Activated T-cell treated with anti-CD3 and anti-CD28 coated beads, Interleukin-2, amount 50 U/mL, for 1 hour (primary cell): ENCODE data around the gene CTDSP2.
"Not testable (repeated sequence)": the region's sequence is repeated elsewhere in the genome, so short reads cannot be mapped to it uniquely, and the experiment has no call there.

ENCODE experiments used
- DNase-seq: peaks from one replicate; pipeline ENCODE4 v3.0.0-alpha.2; 2020

CTDSP2 gene

DNA sequence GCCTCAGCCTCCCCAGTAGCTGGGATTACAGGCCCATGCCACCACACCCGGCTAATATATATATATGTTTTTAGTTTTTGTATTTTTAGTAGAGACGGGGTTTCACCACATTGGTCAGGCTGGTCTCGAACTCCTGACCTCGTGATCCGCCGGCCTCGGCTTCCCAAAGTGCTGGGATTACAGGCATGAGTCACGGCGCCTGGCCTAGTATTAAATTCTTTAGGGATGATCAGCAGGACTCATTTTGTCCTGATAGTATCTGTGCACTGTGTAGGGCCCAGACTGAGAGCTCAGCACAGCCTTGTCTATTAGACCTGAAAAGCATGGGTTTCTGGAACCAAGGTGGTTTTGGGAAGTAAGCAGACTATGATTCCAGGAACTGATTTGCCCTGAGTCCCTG lies 34.5 kb upstream of the CTDSP2 start:
- not testable (repeated sequence) for DNase-seq

DNA sequence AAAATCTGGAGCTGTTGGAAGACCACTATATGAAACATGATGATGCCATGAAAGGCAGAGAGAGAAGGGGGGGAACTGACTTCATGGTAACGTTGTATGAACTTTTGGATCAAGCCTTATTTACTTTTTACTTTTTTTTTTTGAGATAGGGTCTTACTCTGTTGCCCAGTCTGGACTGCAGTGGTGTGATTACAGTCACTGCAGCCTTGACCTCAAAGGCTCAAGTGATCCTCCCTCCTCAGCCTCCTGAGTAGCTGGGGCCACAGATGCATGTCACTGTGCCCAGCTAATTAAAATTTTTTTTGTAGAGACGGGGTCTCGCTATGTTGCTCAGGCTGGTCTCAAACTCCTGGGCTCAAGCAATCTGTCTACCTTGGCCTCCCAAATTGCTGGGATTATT lies 31.3 kb upstream of the CTDSP2 start:
- no peak for DNase-seq

DNA sequence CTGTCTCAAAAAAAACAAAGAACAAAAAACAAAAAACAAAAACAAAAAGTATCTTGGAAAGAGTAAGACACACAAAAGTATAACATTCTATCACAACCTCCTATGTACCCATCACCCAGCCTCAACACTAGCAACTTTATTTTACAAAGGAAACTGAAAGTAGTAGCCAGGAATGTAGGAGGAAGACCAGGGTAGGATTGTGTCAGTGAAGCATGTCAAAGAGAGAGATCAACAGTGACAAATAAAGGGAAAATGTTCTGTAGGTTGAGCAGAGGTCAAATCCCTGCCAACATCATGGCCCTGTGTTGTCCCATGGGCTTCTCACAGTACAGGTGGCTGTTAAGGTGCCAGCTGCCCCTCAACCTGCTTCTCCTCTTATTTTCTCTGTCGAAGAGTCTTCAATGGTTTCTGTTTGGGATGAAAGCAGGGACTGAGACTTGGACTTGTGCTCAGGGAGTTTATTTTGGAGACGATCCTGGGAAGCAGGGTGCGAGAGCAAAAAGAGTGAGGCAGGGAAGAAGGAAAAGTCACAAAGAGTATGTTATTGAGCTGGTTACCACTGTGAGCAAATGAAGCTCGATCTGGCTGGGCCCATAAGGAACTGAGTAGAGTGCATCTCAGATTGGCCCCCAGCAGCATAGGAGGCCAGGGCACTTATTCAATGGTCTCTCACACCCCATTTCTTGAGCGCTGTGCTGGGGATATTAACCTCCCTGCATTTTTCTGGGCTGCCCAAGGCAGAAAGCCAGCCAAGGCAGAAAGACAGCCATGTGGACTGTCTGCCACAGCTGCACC lies 29.4 kb upstream of the CTDSP2 start:
- no peak for DNase-seq

DNA sequence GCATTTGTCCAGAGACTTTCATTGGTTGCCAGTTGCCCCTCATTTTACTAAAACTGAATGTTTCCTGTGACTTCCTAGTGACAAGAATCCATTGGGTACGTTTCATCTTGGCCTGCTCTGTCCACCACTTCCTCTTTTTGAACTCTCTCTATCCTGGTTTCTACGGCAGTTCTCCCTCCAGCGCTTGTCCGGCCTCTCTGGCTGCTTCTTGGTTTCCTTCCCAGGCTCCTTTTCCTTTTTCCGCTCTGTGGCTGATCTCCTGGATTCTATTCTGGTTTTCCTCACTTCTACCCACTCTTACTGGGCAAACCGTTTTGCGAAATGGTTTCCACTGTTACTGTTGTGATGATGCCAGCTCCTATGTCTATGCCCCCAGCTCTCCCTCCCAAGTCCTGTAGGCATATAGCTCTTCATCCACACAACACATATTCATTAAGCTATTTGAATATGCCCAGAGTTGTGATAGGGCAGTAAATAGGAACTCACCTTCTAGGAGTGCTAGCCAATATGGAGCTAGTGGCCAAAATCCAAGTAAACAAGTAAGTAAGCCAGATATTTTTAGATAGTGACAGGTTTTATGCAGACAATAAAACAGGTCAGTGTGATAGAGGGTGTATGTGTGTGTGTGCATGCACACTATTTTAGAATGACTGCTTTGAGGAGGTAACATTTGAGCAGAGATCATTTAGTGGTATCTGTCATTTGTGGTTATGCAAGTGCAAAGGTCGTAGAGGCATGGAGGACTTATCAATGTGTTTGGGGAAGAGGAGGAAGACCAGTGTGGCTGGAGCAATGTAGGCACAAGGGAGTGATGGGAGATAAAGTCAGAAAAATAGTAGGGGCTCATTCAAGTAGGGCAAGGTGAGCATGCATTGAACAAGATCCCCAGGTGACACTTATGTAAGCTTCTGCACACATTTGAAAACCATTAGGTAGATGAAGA lies 27.9 kb upstream of the CTDSP2 start:
- no peak for DNase-seq

DNA sequence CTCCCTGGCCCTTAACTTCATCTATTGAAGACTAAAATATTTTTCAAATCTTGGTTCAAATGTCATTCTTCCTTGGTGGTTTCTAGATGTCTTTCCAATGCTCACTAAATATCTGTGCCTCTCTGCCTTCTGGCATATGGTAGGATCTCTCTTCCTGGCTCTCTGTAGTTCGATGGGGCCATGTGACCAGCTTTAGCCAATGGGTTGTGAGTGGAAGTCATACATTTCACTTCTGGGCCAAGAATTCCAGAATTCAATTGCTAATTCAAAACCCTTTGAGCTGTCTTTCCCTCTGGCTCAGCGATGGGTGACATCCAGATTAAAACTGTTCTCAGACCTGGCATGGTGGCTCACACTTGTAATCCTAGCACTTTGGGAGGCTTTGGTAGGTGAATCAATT lies 25.8 kb upstream of the CTDSP2 start:
- no peak for DNase-seq

DNA sequence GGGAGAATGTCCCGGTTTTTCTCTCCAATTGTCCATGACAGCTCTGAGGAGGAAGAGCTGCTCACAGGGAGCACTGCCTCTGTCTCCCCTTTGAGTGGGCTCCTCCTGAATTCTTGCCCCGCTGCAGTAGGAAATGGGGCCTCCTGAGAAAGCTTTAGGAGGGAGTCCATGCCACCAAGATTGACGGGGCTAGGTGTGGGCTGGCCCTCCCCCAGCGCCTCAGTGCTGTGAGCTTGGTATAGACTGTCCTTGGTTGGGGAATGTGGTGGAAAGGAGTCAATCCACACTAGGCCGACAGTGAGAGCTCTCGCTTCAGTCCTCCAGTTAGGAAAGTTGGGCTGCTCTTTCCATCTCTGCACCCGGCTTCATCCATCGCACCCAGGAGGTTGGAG lies 23.4 kb upstream of the CTDSP2 start:
- DNase-seq = no peak

DNA sequence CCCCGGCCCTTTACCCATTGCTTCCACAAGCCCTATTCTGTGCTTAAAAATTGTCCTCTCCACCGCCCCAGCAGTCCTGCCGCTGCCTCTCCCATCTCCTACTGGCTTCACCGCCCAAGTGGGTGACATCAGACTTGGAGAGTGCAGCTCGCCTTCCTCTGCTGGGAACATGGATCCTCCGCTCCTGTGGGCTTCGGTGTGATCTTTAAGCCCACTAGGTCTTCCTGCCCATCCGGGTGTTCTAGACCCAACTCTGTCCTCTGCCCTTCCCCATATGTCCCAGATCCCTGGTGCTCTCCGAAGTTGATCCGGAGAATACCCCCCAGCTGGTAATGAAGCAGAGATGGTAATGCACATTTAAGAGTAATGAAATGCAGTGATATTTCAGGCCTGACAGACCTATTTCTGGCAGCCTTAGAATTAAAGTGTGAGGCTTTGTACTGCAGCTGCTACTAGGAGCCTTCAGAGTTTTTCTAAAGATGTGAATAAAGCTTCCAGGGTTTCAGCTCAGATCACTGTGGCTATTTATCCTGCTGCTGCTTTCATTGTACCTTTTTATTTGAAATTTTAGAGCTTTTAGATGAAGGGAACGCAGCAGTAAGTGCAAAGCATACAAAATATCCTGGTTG lies 22.9 kb upstream of the CTDSP2 start:
- no peak for DNase-seq

DNA sequence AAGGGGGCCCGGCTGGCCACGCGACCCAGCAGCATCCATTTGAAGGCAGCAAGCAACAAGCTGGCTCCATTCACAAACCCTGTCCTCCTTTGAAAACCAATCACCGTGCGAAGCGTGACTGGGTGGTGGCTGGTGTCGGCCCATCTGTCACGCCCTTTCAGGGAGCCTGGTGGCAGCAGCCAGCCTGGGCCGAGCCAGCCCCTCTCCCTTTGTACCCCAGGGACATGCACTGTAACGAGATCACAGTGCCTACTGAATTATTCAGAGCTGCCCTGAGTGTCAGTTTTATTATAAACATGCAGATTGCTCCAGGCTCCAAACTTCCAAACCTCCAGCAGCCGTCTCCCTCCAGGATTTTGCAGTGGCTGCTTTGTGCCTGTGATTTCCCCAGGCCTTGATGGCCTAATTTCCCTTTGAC lies 22.3 kb upstream of the CTDSP2 start:
- DNase-seq = no peak

DNA sequence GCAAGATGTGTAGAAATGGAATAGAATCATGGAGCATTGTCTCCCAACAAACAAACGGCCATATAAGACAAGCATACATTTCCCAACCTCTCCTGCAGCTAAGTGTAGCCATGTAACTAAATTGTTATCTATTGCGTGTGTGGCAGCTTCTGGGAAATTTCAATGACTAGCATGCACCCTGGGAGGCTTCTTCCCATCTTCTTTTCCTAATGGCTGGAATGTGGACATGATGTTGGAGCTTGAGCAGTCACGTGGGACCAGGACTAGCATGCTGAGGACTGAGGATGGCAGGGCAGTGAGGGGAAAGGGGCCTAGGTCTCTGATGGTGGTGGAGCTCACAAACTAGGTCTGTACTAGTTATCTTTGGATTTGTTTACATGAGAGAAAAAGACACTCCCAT lies 21.7 kb upstream of the CTDSP2 start:
- no peak for DNase-seq

DNA sequence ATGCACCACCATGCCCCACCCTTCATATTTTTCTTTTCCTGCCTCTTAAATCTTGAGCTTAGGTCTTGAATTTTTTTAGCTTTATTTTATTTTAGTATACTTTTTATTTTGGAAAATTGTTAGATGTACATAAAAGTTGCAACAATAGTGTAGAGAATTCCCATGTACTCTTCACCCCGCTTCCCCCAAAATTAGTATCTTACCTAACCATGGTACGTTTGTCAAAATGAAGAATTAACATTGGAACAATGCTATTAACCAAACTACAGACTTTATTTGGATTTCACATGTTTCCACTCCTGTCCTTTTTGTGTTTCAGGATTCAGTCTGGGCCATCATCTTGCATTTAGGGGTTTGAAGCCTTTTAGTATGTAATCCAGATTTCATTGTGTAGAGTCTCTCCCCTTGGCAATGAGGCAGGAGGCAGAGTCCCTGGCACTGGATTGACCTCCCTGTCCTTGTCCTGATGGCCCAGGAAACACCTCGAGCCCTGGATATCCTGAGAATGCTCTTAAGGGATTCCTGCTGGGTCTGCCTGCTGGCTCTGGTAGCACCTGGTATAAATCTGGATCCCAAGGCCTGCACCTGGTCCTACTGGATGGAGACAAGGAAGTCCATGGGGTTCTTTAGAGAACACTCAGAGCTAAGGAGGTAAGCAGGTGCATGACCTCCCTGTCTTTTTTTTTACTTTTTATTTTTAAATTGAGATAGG lies 19.9 kb upstream of the CTDSP2 start:
- DNase-seq = no peak

DNA sequence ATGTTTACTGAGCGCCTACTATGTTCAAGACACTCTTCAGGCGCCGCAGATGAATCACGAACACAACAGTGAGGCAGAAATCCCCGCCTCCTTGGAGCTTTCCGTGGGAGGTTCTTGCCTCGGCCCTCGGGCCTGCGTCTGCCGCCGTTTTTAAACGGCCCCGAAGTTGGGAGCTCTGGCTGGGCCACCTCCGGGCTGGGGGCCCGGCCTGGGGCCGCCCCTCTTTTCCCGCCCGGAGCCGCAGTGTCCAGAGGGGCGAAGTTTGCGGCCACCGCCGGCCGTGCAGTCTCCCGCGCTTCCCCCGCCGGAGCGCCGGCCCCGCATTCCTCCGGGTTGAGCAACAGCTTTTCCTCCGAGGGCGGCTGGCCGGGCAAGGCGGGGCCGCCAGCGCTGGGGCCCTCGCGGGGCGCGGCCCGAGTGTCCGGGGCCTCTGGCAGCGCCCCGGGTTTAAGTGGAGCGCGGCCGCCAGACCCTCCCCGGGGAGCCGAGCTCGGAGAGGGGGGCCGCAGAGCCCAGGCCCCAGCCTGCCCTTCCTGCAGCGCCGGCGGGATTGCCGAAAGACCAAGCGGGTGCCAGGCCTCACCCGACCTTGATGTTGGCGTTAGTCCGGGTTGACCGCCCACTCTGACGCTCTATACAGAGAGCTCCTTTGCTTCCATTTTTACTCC lies 18.7 kb upstream of the CTDSP2 start:
- DNase-seq = peak; percentile 61

DNA sequence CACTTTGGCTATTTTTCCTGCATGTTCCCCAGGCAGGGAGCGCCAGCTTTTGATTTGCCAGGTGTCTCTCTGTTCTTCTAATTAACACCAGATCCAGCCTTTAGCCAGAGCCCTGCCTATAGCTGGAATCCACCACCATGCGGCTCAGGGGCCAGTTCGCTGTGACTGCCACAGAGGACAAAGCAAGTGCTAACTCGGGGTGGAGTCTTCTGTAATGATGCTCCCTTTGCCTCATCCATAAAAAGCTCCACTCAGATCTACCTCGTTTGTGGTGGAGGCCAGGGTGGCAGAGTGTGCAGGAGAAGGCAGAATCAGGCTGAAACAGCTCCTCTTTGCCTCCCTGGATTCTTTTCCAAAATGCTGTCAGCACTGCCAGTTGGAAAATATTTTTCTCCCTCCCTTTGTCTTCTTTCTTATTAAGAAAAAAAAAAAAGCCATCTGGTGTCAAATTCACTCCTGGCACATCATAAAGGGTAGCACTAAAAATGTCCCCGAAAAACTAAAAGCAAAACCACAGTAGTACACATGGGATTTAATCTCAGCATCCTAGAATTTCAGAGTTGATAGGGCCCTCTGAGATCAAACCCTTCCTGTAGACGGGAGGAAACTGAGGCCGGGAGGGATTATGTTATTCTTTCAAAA lies 18.0 kb upstream of the CTDSP2 start:
- no peak for DNase-seq

DNA sequence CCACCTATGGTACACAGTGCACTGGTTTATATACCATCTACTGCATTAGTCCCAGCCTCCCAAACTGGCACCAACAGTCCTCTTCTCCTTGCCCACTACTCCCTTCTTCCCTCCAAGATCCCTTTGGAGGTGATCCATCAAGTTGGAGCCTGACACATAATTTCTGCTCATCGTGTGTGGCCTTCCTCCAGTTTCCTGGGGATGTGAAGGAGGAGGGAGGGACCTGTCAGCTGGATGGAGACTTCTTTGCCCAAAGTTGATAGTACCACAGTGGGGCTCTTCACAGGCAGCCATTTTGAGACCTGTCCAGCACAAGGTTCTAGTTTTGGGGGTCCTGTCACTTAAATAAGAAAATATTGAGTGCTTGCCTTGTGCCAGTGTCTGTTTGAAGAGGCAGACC lies 17.1 kb upstream of the CTDSP2 start:
- DNase-seq = no peak

DNA sequence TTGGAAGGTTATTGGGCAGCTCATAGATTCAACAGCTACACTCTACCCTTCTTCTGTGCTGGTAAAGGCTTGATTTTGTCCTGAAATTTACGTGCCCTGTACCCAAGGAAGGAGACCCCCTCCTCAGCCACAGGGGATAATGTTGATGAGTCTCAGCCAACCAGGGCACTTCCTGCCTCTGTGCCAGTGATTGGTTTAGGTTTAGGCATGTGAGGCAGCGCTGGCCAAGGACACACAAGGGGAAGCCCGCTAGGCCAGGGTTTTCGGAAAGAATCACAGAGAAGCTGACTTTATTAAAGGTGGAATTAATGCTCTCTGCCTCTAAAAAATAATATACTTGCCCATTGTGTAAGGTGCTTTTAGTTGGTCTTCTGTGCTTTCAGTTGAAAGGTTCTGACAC lies 15.4 kb upstream of the CTDSP2 start:
- DNase-seq = no peak

DNA sequence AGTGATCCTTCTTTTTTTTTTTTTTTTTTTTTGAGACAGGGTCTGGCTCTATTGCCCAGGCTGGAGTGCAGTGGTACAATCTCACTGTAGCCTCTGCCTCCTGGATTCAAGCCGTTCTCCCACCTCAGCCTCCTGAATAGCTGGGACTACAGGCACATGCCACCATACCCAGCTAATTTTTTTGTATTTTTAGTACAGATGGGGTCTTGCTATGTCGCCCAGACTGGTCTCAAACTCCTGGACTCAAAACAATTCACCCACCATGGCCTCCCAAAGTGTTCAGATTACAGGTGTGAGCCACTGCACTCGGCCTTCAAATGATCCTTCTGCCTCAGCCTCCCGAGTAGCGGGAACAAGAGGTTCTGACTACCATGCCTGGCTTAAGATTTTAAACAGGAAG lies 14.4 kb upstream of the CTDSP2 start:
- not testable (repeated sequence) for DNase-seq

DNA sequence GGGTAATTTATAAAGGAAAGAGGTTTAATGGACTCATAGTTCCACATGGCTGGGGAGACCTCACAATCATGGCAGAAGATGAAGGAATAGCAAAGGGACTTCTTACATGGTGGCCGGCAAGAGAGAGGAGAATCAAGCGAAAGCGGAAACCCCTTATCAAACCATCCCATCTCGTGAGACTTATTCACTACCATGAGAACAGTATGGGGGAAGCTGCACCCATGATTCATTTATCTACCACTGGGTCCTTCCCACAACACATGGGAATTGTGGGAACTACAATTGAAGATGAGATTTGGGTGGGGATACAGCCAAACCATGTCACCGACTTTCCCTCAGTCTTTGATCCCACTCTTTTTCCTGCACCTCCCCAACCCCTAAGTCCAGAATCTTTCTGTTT lies 12.6 kb upstream of the CTDSP2 start:
- DNase-seq = no peak

DNA sequence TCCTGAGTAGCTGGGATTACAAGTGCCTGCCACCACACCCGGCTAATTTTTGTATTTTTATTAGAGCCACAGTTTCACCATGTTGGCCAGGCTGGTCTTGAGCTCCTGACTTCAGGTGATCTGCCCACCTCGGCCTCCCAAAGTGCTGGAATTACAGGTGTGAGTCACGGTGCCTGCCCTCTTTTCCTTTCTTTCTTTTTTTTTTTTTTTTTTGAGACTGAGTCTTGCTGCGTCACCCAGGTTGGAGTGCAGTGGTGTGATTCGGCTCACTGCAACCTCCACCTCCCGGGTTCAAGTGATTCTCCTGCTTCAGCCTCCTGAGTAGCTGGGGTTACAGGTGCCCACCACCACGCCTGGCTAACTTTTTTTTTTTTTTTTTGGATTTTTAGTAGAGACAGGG lies 11.6 kb upstream of the CTDSP2 start:
- DNase-seq = not testable (repeated sequence)

DNA sequence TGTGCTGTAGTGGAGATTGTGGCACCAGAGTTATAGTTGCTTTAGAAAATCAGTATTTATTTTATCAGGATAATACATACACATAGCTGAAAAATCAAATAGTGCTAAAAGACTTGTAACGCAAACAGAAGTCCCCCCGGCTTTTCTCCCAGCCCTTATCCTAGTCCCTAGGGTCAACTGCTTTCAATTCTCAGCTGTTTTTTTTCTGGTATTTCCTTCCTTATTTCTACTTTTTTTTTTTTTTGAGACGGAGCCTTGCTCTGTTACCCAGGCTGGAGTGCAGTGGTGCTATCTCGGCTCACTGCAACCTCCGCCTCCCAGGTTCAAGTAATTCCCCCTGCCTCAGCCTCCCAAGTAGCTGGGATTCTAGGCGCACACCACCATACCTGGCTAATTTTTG lies 8.4 kb upstream of the CTDSP2 start:
- DNase-seq = no peak

DNA sequence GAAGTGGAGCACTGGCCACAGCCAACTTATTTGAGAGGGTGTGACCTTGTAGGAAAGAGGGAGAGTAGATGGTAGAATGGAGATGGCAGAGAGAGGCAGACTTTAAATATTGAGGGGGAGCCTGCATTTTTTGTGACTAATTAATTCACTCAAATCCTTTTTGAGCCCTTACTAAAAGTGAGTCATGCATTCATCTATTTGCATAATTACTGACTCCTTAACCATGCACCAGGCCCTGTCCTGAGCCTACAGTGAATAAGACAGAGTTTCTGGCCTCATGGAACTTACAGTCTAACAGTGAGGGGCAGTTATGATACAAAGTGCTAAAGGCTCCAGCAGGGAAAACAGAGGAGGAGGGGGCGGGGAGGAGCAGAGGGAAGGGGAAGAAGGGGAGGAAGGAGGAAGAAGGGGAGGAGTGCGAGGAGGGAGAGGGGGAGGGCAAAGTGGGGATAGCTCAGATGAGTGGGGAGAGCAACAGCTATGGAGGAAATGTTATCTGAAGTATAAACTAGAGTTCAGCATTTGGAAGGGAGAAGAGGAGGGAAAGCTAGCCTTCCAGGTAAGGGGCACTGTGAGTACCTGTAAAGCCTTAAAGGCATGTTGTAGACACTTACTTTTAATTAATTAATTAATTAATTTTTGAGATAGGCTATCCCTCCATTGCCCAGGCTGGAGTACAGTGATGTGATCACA lies 7.5 kb upstream of the CTDSP2 start:
- DNase-seq = no peak

DNA sequence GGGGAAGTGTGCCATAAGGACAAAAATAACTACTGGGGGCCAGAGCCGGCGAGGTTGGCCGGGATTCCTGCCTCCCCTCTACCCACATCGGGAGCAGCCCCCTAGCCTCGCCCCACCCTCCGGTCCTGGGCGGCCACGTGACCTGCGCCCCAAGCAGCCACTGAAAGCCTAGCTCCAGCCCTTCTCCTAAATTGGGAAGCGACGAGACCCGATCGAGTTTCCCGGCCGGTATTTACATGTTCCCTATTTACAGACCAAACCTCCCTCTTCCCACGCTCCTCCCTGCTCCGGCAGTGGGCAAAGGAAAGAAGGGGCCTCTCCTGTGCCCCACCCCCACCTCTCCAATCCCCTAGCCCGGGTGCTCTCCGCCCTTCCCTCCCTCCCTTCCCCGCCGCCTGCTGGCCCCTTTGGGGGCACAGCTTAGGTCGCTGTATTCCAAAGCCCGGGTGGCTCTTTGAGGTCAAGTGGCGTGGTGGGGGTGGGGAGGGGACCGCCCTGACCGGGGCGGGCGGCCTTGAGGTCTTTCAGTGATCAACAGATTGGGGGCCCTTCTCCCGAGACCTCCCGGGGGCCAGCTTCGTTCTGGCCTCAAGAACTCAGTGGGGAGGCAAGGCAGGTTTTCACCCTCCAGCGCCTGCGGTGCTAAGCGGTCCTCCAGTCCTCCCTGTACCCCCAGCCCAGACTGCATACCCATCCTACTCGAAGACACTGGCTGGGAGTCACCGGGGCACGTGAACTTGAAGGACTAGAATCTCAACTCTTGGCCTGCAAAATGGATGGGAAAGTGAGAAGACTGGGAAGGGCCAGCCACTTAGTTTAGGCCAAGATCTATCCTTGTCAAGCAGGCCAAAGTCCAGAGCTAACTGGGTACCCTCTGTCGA lies 6.3 kb upstream of the CTDSP2 start:
- no peak for DNase-seq
